SK-N-MC (cell line): Measurements from ENCODE around the gene RUFY3.

Source experiments
- EZH2 ChIP-seq: fragments of 200-600 bp; sonication (generic); IDR thresholded peaks from one replicate; pipeline ENCODE4 v1.6.1; 2017; ENCODE audit warnings: antibody characterized with exemption
- POLR2AphosphoS5 ChIP-seq: IDR thresholded peaks from 2 replicates; pipeline ENCODE4 v1.6.1; 2012; ENCODE audit warnings: mild to moderate bottlenecking, low read depth, low read length, borderline replicate concordance

DNA sequence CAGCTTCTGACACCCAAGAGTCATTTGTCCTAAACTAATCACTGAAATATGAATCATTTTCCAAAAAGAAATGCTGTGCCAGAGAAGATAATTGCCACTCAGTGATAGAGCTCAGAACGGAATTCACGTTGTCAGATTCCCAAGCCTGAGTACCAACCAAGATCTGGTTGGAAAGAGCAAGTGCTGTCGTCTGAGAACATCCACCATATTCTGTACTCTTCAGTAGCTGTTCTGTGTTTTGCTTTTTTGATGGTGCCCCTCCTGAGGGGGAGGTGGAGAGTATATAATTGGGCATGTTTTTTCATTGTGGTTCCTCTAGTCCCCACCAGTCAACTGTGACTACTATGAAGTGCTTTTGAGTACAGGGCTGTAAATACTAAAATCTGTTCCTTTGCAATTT is 13.2 kb downstream of the RUFY3 start:
- no peak for TF ChIP-seq EZH2
- TF ChIP-seq POLR2AphosphoS5 = no peak
